HCT116 (cell line): ENCODE measurements around the gene LMTK3.

Source experiments
- ATF3 ChIP-seq: IDR thresholded peaks from 2 replicates; pipeline ENCODE4 v1.6.1; 2012
- CBX3 ChIP-seq: IDR thresholded peaks from 2 replicates; pipeline ENCODE4 v1.6.1; 2012; ENCODE audit warnings: low read depth
- EGR1 ChIP-seq: IDR thresholded peaks from 2 replicates; pipeline ENCODE4 v1.6.1; 2012; ENCODE audit warnings: low read depth
- EZH2 ChIP-seq: fragments of 200-600 bp; sonication (generic); IDR thresholded peaks from 2 replicates; pipeline ENCODE4 v1.6.1; 2017; ENCODE audit warnings: antibody characterized with exemption, mixed run types
- EZH2phosphoT487 ChIP-seq: fragments of 200-600 bp; IDR thresholded peaks from 2 replicates; pipeline ENCODE4 v1.6.1; 2018; ENCODE audit warnings: antibody characterized with exemption, borderline replicate concordance
- MAX ChIP-seq: IDR thresholded peaks from 2 replicates; pipeline ENCODE4 v1.6.1; 2012
- POLR2A ChIP-seq: IDR thresholded peaks from 2 replicates; pipeline ENCODE4 v1.7.0; 2011; ENCODE audit warnings: borderline replicate concordance; ENCODE audit not compliant: insufficient read depth, insufficient read length; ENCODE audit errors: extremely low read depth
- POLR2AphosphoS5 ChIP-seq: IDR thresholded peaks from 2 replicates; pipeline ENCODE4 v1.6.1; 2011; ENCODE audit warnings: mild to moderate bottlenecking, low read depth, low read length, moderate library complexity
- SRF ChIP-seq: IDR thresholded peaks from 2 replicates; pipeline ENCODE4 v1.6.1; 2012; ENCODE audit warnings: low read depth
- TCF7L2 ChIP-seq: IDR thresholded peaks from 2 replicates; pipeline ENCODE4 v1.7.0; 2011; ENCODE audit warnings: borderline replicate concordance, inconsistent platforms; ENCODE audit not compliant: insufficient read depth, insufficient read length; ENCODE audit errors: extremely low read depth
- ZNF274 ChIP-seq: fragments of 200-500 bp; sonication (Bioruptor generic); IDR thresholded peaks from 2 replicates; pipeline ENCODE4 v1.6.1; 2014; ENCODE audit warnings: mild to moderate bottlenecking, low read depth, low read length, inconsistent platforms
- TF ChIP-seq, protein P1 (sequence below), 3 experiments: fragments of 200-600 bp in 1 of 3; sonication (generic) in 1 of 3; IDR thresholded peaks in 2 of 3; conservative IDR thresholded peaks in 1 of 3; 2 replicates each; pipeline ENCODE4 v1.5.1; 2012 to 2017; ENCODE audit warnings: low read depth in 2 of 3, low read length in 2 of 3, antibody characterized with exemption in 1 of 3, borderline replicate concordance in 1 of 3, control low read depth in 1 of 3, mild to moderate bottlenecking in 1 of 3, mixed read lengths in 1 of 3, mixed run types in 1 of 3, moderate library complexity in 1 of 3; ENCODE audit not compliant: insufficient read depth in 1 of 3
- TF ChIP-seq, protein P2 (sequence below): IDR thresholded peaks from 2 replicates; pipeline ENCODE4 v1.6.1; 2011; ENCODE audit warnings: mild to moderate bottlenecking, low read length, moderate library complexity; ENCODE audit not compliant: insufficient replicate concordance; ENCODE audit errors: extremely low read depth

DNA sequence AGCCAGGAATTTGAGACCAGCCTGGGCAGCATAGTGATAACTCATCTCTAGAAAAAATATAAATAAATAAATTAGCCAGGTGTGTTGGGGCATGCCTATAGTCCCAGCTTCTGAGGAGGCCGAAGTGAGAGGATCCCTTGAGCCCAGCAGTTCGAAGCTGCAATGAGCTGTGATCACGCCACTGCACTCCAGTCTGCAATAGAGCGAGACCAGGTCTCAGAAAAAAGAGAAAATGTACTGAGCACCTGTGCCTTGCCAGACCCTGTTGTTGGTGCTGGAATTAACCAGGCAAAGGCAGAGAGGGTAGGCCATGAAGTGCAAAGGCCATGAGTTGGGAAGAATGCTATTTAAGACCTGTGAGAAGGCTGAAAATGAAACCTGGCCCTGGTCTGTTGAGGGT lies 39.8 kb downstream of the LMTK3 start:
- TF ChIP-seq EZH2phosphoT487 (no peak), POLR2A (no peak), POLR2AphosphoS5 (no peak), CBX3 (no peak), ZNF274 (no peak), SRF (no peak), EGR1 (no peak), ATF3 (no peak), EZH2 (no peak), MAX (no peak), TCF7L2 (no peak)
- TF ChIP-seq, protein P1, sequence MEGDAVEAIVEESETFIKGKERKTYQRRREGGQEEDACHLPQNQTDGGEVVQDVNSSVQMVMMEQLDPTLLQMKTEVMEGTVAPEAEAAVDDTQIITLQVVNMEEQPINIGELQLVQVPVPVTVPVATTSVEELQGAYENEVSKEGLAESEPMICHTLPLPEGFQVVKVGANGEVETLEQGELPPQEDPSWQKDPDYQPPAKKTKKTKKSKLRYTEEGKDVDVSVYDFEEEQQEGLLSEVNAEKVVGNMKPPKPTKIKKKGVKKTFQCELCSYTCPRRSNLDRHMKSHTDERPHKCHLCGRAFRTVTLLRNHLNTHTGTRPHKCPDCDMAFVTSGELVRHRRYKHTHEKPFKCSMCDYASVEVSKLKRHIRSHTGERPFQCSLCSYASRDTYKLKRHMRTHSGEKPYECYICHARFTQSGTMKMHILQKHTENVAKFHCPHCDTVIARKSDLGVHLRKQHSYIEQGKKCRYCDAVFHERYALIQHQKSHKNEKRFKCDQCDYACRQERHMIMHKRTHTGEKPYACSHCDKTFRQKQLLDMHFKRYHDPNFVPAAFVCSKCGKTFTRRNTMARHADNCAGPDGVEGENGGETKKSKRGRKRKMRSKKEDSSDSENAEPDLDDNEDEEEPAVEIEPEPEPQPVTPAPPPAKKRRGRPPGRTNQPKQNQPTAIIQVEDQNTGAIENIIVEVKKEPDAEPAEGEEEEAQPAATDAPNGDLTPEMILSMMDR (IDR thresholded peaks at IDR 0.05 in 2 of 3, conservative IDR thresholded peaks at IDR 0.05 in 1 of 3; ENCODE audit: borderline replicate concordance in 1 of 3, insufficient read depth in 1 of 3, low read depth in 2 of 3, low read length in 2 of 3) = no peak
- TF ChIP-seq, protein P2, sequence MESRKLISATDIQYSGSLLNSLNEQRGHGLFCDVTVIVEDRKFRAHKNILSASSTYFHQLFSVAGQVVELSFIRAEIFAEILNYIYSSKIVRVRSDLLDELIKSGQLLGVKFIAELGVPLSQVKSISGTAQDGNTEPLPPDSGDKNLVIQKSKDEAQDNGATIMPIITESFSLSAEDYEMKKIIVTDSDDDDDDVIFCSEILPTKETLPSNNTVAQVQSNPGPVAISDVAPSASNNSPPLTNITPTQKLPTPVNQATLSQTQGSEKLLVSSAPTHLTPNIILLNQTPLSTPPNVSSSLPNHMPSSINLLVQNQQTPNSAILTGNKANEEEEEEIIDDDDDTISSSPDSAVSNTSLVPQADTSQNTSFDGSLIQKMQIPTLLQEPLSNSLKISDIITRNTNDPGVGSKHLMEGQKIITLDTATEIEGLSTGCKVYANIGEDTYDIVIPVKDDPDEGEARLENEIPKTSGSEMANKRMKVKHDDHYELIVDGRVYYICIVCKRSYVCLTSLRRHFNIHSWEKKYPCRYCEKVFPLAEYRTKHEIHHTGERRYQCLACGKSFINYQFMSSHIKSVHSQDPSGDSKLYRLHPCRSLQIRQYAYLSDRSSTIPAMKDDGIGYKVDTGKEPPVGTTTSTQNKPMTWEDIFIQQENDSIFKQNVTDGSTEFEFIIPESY = no peak
